SK-N-SH treated with all-trans-retinoic acid at 6 μM for 48 hours (cell line): ENCODE results near the gene GP1BB.

Experiments
- ATAC-seq: fragments of 200-7000 bp; cut with Tn5 transposase; 3 replicates; pipeline ENCODE4 v1.9.1; 2020; ENCODE audit warnings: mild to moderate bottlenecking, moderate library complexity
- ARNTL ChIP-seq: fragments of 450-650 bp; formaldehyde crosslinking; IDR thresholded peaks from 2 replicates; pipeline ENCODE4 v1.5.0; 2020; ENCODE audit warnings: low read depth, mild to moderate bottlenecking, moderate library complexity, borderline replicate concordance
- BACH2 ChIP-seq: fragments of 250-450 bp; sonication (Bioruptor Pico); IDR thresholded peaks from 2 replicates; pipeline ENCODE4 v1.9.0; 2021; ENCODE audit warnings: mild to moderate bottlenecking, borderline replicate concordance
- CSDC2 ChIP-seq: fragments of 250-450 bp; sonication (Bioruptor Pico); IDR thresholded peaks from 2 replicates; pipeline ENCODE4 v1.5.0; 2020; ENCODE audit warnings: mild to moderate bottlenecking, moderate library complexity
- ESRRG ChIP-seq: fragments of 250-450 bp; sonication (Bioruptor Pico); IDR thresholded peaks from 2 replicates; pipeline ENCODE4 v1.6.1; 2021; ENCODE audit warnings: mild to moderate bottlenecking
- GLIS3 ChIP-seq: fragments of 250-450 bp; sonication (Bioruptor Pico); IDR thresholded peaks from 2 replicates; pipeline ENCODE4 v1.5.0; 2020; ENCODE audit warnings: mild to moderate bottlenecking, moderate library complexity
- ISL1 ChIP-seq: fragments of 250-450 bp; sonication (Bioruptor Pico); IDR thresholded peaks from 2 replicates; pipeline ENCODE4 v2.1.2; 2022; ENCODE audit warnings: mild to moderate bottlenecking, moderate library complexity
- OSR1 ChIP-seq: fragments of 250-450 bp; sonication (Bioruptor Pico); IDR thresholded peaks from 2 replicates; pipeline ENCODE4 v1.8.0; 2022; ENCODE audit warnings: moderate library complexity, mild to moderate bottlenecking, inconsistent platforms
- PPARA ChIP-seq: fragments of 250-450 bp; sonication (Bioruptor Pico); IDR thresholded peaks from 2 replicates; pipeline ENCODE4 v1.5.0; 2020; ENCODE audit warnings: mild to moderate bottlenecking, borderline replicate concordance
- SNAI2 ChIP-seq: fragments of 250-450 bp; sonication (Bioruptor Pico); IDR thresholded peaks from 2 replicates; pipeline ENCODE4 v1.5.0; 2020; ENCODE audit warnings: mild to moderate bottlenecking, moderate library complexity
- TCF4 ChIP-seq: fragments of 250-450 bp; sonication (Bioruptor Pico); IDR thresholded peaks from 2 replicates; pipeline ENCODE4 v1.8.0; 2021; ENCODE audit warnings: mild to moderate bottlenecking, moderate library complexity, borderline replicate concordance
- TOX ChIP-seq: fragments of 250-450 bp; sonication (Bioruptor Pico); IDR thresholded peaks from 2 replicates; pipeline ENCODE4 v1.8.0; 2021; ENCODE audit warnings: mild to moderate bottlenecking, moderate library complexity, borderline replicate concordance
- ZFP30 ChIP-seq: fragments of 450-650 bp; formaldehyde crosslinking; IDR thresholded peaks from 2 replicates; pipeline ENCODE4 v1.5.0; 2022; ENCODE audit warnings: mild to moderate bottlenecking, moderate library complexity
- ZNF70 ChIP-seq: fragments of 450-650 bp; formaldehyde crosslinking; IDR thresholded peaks from 2 replicates; pipeline ENCODE4 v1.5.0; 2020; ENCODE audit warnings: mild to moderate bottlenecking, moderate library complexity
- ZNF8 ChIP-seq: fragments of 450-650 bp; formaldehyde crosslinking; IDR thresholded peaks from 2 replicates; pipeline ENCODE4 v1.5.0; 2020; ENCODE audit warnings: mild to moderate bottlenecking, moderate library complexity
- TF ChIP-seq, protein P1 (sequence below): fragments of 250-450 bp; sonication (Bioruptor Pico); IDR thresholded peaks from 2 replicates; pipeline ENCODE4 v1.5.1; 2021; ENCODE audit warnings: mild to moderate bottlenecking, moderate library complexity
- TF ChIP-seq, protein P2 (sequence below): fragments of 250-450 bp; sonication (Bioruptor Pico); IDR thresholded peaks from 2 replicates; pipeline ENCODE4 v1.8.0; 2021; ENCODE audit warnings: low read depth, mild to moderate bottlenecking, moderate library complexity, borderline replicate concordance
- TF ChIP-seq, protein P3 (sequence below): fragments of 250-450 bp; sonication (Bioruptor Pico); IDR thresholded peaks from 2 replicates; pipeline ENCODE4 v1.8.0; 2020; ENCODE audit warnings: mild to moderate bottlenecking, moderate library complexity, borderline replicate concordance
- TF ChIP-seq, protein P4 (sequence below): fragments of 250-450 bp; sonication (Bioruptor Pico); IDR thresholded peaks from 2 replicates; pipeline ENCODE4 v1.5.1; 2020; ENCODE audit warnings: low read depth, mild to moderate bottlenecking, moderate library complexity

GP1BB gene

DNA sequence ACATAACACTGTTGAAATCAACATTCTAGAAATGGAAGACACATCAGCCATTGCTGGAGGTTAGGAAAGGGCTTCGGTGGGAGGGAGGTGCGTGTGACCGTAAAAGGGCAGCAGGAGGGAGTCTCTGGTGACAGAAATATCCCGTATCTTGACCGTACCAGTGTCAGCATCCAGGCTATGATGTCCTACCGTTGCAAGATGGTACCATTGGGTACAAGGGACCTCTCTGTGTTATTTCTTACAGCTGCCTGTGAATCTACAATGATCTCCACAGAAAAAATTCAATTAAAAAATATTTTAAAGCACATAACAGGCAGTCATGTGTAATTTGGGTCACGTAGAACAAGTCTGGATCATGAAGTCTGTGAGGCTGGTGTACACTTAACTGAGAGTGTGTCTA lies 36.4 kb upstream of the GP1BB start:
- TF ChIP-seq BACH2 (no peak), ISL1 (CRISPR knock-in tag) (no peak), CSDC2 (CRISPR knock-in tag) (no peak)
- TF ChIP-seq, protein P1, sequence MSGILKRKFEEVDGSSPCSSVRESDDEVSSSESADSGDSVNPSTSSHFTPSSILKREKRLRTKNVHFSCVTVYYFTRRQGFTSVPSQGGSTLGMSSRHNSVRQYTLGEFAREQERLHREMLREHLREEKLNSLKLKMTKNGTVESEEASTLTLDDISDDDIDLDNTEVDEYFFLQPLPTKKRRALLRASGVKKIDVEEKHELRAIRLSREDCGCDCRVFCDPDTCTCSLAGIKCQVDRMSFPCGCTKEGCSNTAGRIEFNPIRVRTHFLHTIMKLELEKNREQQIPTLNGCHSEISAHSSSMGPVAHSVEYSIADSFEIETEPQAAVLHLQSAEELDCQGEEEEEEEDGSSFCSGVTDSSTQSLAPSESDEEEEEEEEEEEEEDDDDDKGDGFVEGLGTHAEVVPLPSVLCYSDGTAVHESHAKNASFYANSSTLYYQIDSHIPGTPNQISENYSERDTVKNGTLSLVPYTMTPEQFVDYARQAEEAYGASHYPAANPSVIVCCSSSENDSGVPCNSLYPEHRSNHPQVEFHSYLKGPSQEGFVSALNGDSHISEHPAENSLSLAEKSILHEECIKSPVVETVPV (CRISPR knock-in tag): no peak
- ATAC-seq: no peak

DNA sequence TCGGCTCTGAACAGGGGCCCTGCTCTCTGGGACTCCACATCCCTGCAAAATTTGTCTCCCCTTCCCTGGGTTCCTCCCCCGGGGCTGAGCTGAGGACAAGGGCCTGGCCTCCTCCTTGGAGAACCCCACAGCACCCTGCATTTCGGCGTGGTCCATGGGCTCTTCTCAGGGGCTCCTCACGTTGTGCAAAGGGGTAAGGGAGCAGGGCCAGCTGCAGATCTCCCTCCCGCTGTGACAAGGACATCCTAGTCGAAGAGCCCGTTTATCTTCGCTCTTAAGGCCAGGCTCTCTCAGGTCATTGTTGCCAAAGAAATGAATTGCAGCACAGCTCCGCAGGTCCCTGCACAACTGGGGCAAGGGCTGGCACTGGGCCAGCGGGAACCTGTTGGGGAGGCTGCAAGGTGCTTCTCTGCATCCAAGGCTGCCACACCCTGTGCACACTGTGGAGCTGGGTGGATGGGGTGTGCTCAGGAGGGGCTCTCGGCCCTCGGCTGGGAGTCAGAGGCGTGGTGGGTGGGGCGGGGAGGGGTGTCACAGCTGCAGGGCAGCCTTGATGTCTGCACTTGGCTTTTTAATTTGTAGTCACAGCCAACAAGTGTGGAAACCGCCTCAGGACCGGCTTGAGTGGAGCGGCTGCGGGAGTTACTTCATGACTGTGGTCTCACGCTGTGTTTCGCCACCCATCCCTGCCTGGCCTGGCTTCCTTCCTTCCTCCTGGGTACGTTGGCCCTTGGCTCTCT lies 35.6 kb upstream of the GP1BB start:
- no peak for TF ChIP-seq ZNF70 (CRISPR knock-in tag)
- TF ChIP-seq ARNTL (CRISPR knock-in tag): no peak
- TF ChIP-seq GLIS3 (CRISPR knock-in tag): no peak
- TF ChIP-seq, protein P2, sequence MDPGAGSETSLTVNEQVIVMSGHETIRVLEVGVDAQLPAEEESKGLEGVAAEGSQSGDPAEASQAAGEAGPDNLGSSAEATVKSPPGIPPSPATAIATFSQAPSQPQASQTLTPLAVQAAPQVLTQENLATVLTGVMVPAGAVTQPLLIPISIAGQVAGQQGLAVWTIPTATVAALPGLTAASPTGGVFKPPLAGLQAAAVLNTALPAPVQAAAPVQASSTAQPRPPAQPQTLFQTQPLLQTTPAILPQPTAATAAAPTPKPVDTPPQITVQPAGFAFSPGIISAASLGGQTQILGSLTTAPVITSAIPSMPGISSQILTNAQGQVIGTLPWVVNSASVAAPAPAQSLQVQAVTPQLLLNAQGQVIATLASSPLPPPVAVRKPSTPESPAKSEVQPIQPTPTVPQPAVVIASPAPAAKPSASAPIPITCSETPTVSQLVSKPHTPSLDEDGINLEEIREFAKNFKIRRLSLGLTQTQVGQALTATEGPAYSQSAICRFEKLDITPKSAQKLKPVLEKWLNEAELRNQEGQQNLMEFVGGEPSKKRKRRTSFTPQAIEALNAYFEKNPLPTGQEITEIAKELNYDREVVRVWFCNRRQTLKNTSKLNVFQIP (CRISPR knock-in tag): no peak
- TF ChIP-seq ESRRG (CRISPR knock-in tag): no peak
- TF ChIP-seq, all 23 proteins: peak for 0
- no peak for ATAC-seq

DNA sequence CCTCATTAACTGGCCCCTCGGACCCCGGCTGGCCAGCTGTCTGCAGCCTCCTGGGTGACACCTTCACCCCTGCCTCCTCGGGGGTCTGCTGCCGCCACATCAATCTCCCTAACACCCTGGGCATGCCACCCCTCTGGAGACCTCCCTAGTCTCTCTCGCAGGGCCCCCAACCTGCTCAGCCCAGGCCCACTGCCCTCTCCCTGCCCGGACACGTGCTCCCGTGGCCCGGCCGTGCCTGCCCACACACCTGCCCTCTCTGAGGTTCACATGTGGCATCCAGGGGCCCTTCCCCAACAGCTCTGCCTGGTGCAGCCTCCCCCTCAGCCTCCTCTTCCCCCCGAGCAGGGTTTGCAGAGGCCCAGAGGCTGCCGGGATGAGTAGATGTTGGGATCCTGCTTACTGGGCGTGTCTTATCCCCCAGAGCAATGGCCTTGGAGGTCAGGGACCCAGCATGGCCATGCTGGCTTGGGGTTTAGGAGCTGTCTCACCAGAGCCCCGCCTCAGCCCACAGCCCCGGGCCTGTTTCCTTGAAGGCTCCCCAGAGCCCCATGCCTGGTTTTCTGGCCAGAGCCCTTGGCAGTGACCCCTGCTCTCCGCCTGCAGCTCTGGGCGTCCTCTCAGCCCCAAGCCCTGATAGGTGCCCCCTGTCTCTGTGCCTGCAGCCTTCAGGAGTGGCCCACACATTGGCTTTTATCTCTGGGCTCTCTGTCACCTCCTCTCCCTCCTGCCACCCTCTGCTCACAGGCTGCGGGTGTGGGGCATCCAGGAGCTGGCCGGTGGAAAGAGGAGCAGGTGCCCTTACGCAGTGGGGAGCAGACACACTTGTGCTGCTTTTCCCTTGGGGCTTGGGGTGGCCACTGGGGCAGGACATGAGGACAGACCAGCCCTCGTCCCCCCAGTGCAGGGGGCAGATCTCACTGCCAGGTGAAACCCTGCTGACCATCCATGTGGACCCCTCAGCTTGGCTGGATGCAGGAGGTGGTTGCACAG lies 34.7 kb upstream of the GP1BB start:
- TF ChIP-seq TCF4: no peak
- TF ChIP-seq ARNTL (CRISPR knock-in tag): no peak
- TF ChIP-seq OSR1 (CRISPR knock-in tag): no peak
- TF ChIP-seq ZNF70 (CRISPR knock-in tag): no peak
- TF ChIP-seq PPARA: no peak
- no peak for TF ChIP-seq TOX (CRISPR knock-in tag)
- no peak for TF ChIP-seq ESRRG (CRISPR knock-in tag)
- TF ChIP-seq GLIS3 (CRISPR knock-in tag): no peak
- TF ChIP-seq, protein P3, sequence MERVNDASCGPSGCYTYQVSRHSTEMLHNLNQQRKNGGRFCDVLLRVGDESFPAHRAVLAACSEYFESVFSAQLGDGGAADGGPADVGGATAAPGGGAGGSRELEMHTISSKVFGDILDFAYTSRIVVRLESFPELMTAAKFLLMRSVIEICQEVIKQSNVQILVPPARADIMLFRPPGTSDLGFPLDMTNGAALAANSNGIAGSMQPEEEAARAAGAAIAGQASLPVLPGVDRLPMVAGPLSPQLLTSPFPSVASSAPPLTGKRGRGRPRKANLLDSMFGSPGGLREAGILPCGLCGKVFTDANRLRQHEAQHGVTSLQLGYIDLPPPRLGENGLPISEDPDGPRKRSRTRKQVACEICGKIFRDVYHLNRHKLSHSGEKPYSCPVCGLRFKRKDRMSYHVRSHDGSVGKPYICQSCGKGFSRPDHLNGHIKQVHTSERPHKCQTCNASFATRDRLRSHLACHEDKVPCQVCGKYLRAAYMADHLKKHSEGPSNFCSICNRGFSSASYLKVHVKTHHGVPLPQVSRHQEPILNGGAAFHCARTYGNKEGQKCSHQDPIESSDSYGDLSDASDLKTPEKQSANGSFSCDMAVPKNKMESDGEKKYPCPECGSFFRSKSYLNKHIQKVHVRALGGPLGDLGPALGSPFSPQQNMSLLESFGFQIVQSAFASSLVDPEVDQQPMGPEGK (CRISPR knock-in tag): no peak
- no peak for TF ChIP-seq SNAI2 (CRISPR knock-in tag)
- TF ChIP-seq, protein P2 (CRISPR knock-in tag): no peak
- no peak for TF ChIP-seq BACH2
- no peak for TF ChIP-seq ZFP30 (CRISPR knock-in tag)
- TF ChIP-seq, protein P1 (CRISPR knock-in tag): no peak
- TF ChIP-seq ZNF8 (CRISPR knock-in tag): no peak
- TF ChIP-seq, protein P4, sequence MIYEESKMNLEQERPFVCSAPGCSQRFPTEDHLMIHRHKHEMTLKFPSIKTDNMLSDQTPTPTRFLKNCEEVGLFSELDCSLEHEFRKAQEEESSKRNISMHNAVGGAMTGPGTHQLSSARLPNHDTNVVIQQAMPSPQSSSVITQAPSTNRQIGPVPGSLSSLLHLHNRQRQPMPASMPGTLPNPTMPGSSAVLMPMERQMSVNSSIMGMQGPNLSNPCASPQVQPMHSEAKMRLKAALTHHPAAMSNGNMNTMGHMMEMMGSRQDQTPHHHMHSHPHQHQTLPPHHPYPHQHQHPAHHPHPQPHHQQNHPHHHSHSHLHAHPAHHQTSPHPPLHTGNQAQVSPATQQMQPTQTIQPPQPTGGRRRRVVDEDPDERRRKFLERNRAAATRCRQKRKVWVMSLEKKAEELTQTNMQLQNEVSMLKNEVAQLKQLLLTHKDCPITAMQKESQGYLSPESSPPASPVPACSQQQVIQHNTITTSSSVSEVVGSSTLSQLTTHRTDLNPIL (CRISPR knock-in tag): no peak
- no peak for ATAC-seq
